Activated T-helper 2 cell treated with anti-CD3 and anti-CD28 coated beads, Interferon-gamma antibody, Interleukin-2, Interleukin-4, amounts not matched to agents 10 μg/mL and 5 μg/mL and 100 μg/mL, durations not matched to agents 14 hours and 24 hours and 36 hours (primary cell): ENCODE results near the gene AJAP1. TPM values are rescaled to one million over a fixed set of nuclear protein-coding genes. Genes with fewer than 3 reads are reported as not detected.

Experiments
- DNase-seq: peaks from one replicate; pipeline ENCODE4 v3.0.0; 2021; ENCODE audit warnings: low spot score
- H3K27ac Mint-ChIP-seq: one replicate; pipeline ENCODE4 v1.8.0; 2021; ENCODE audit warnings: mixed read lengths
- H3K27me3 Mint-ChIP-seq: one replicate; pipeline ENCODE4 v1.8.0; 2021; ENCODE audit warnings: low read depth, mixed read lengths
- H3K36me3 Mint-ChIP-seq: one replicate; pipeline ENCODE4 v1.8.0; 2021; ENCODE audit warnings: low read depth, mixed read lengths
- H3K4me1 Mint-ChIP-seq: one replicate; pipeline ENCODE4 v1.8.0; 2021; ENCODE audit warnings: low read depth, mixed read lengths
- H3K4me3 Mint-ChIP-seq: one replicate; pipeline ENCODE4 v1.8.0; 2021; ENCODE audit warnings: low read depth, mild to moderate bottlenecking, moderate library complexity, mixed read lengths
- H3K9me3 Mint-ChIP-seq: one replicate; pipeline ENCODE4 v1.8.0; 2021; ENCODE audit warnings: mixed read lengths
- intact Hi-C: fragments of 100-400 bp; cut with micrococcal nuclease; formaldehyde crosslinking; loops from one replicate; pipeline ENCODE4 v1.15.1; 2023
- total RNA-seq: library from RNA; stranded (reverse); gene quantifications from 2 replicates; pipeline ENCODE4 v1.2.3, GENCODE V29; 2022

AJAP1 gene
- total RNA-seq, 1 donor from 2014 or later: not detected

DNA sequence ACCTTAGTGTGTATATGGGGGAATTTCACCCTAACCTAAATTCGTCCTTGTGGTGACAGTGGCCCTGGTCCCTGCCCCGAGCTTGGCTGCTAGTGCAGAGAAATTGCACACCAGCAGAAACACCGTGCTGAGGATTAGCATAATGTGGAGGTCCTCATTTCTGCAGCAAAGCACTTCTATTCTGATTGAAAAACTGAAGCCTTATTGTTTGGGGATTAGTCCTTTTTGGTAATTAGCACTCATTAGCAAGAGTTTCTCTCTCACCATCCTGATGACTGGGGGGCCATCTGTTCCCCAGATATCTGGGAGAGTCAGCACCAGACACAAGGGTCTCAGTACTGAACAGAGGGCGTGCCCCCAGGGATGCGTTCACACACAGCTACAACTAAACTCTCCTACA lies 55.2 kb downstream of the AJAP1 start:
- no peak for DNase-seq
- no peaks in the 10 kb centered on the region for H3K4me1 Mint-ChIP-seq
- no peak overlapping the region for H3K27ac Mint-ChIP-seq
- no peaks in the 10 kb centered on the region for H3K9me3 Mint-ChIP-seq
- intact Hi-C loops: no loop called here
- no peaks in the 10 kb centered on the region for H3K36me3 Mint-ChIP-seq
- H3K27me3 Mint-ChIP-seq: peaks cover 17% of the 10 kb centered on the region
- no peak overlapping the region for H3K4me3 Mint-ChIP-seq

DNA sequence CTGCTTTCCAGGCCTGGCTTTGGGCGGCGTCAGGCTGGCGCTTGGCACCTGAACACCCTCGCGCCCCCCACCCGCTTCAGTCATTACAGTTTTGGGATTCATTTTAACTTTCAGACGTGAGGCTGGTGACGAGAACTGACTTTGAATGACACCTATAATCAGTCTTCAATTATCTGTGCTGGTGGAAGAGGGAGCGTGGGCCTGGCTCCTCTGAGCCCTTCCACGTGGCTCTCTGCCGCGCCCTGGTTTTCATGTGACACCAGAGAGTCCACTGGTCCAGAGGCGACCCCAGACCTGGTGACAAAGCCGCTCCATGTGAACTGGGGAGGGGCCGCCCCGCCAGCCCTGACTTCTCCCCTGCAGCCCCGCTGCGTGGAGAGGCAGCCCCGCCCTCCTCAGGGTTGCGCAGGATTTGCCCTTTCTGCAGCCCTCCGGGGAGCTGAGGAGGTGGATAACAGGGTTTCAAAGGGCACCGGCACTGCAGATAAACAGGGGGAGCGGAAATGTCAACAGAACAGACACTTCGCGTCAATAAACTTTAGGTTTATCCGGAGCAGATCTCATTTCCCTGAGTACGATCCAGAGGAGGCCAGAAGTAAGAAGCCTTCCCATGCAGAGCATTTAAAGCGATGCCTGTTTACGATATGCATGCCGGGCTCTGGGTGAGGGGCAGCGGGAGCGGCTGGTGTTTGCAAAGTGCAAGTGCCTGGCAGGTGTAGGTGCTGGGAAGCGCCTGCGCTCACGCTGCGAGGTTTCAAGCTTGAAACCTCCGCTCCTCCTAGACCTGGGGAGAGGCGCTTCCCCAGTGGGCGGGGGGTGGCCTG lies 56.4 kb downstream of the AJAP1 start:
- no peaks in the 10 kb centered on the region for H3K4me1 Mint-ChIP-seq
- no peak for DNase-seq
- no peak overlapping the region for H3K27ac Mint-ChIP-seq
- no peak overlapping the region for H3K4me3 Mint-ChIP-seq
- intact Hi-C loops: no loop called here
- peaks cover 17% of the 10 kb centered on the region for H3K27me3 Mint-ChIP-seq
- H3K36me3 Mint-ChIP-seq: no peaks in the 10 kb centered on the region
- no peaks in the 10 kb centered on the region for H3K9me3 Mint-ChIP-seq

DNA sequence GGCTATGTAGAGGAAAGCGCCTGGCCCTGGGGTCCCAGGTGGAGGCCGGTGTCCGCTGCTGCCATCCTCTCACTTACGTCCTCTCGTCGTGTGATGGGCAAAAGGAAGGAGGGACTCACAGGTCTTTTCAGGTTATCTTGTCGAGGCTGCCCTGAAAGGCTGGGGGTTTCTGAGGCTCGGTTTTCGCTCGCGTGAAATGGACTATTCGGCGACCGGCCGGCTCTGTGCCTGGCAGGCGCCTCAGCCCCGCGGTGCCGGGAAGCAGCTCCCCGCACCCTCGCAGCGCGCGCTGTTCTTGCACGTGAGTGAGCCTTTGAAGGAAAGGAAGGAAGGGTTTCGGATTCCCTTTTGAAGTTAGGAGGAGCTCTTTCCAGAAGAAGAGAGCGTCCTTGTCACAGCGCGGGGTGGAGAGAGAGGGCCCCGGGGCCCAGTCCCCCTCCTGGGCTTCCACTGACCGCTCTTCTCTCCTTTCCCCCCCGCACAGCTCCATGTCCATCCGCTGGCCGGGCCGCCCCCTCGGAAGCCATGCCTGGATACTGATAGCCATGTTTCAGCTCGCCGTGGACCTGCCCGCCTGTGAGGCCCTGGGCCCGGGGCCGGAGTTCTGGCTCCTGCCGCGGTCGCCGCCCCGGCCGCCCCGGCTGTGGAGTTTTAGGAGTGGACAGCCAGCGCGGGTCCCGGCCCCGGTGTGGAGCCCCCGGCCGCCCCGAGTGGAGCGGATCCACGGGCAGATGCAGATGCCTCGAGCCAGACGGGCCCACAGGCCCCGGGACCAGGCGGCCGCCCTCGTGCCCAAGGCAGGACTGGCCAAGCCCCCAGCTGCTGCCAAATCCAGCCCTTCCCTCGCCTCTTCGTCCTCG lies 57.2 kb downstream of the AJAP1 start:
- Mint-ChIP-seq H3K9me3 (peaks cover 5% of the 10 kb centered on the region), H3K36me3 (no peaks in the 10 kb centered on the region), H3K4me1 (no peaks in the 10 kb centered on the region), H3K4me3 (no peak overlapping the region), H3K27me3 (peaks cover 17% of the 10 kb centered on the region), H3K27ac (no peak overlapping the region)
- intact Hi-C loops: no loop called here
- no peak for DNase-seq

DNA sequence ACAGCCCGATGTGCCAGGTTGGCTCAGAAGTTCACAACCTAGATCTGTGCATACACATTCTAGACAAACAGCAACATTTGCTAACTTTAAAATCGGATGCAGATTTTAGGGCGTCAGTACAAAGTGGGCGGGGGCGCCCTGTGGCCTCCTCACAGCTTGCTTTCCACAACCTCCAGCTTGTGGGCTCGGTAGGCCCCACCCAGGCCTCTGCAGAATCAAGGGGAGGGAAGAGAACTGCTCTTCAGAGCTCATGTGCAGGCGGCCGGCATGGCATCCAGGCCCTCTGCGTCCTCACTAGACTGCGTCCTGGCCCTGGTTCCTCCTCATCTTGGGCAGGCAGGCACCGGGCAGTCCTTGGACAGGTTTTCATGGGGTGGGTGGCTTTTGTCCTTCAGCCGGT lies 59.3 kb downstream of the AJAP1 start:
- H3K9me3 Mint-ChIP-seq: peaks cover 5% of the 10 kb centered on the region

DNA sequence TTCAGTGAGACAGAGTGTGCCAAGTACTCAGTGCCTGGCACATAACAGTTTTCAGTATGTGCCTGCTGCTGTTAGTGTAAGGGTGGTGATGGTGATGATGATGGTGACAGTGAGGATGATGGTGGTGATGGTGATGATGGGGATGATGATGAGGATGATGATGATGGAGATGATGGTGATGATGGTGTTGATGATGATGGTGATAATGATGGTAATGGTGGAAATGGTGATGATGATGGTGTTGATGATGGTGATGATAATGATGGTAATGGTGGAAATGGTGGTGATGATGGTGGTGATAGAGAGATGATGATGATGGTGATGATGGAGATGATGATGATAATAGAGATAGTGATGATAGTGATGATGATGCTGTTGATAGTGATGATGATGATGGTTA lies 62.0 kb downstream of the AJAP1 start:
- H3K27me3 Mint-ChIP-seq: peaks cover 2% of the 10 kb centered on the region
- H3K27ac Mint-ChIP-seq: no peak overlapping the region

More for the DNA sequence above, 59.3 kb downstream of the AJAP1 start:
- intact Hi-C loops: no loop called here
- no peak overlapping the region for H3K27ac Mint-ChIP-seq
- H3K4me3 Mint-ChIP-seq: no peak overlapping the region
- peaks cover 17% of the 10 kb centered on the region for H3K27me3 Mint-ChIP-seq
- H3K36me3 Mint-ChIP-seq: no peaks in the 10 kb centered on the region
- DNase-seq: no peak
- no peaks in the 10 kb centered on the region for H3K4me1 Mint-ChIP-seq

DNA sequence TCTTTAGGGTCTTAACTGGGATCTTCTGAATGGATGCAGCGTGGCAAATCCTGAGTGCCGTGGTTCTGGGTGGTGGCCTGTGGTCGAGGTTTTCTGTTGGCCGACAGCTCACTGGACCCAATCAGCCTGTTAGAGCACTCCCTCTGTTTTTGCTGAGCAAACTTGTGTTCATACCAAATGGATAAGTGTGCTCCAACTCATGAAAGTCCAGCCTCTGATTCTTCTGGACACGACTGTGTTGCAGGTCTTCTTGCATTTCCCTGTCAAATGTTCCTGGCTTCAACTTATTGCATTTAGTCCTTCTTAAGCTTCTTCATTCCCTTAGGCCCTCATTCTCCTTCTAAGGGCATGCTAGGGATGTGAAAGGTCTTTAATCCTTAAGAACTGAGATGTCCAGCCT lies 63.7 kb downstream of the AJAP1 start:
- Mint-ChIP-seq H3K27ac (no peak overlapping the region), H3K27me3 (no peaks in the 10 kb centered on the region), H3K36me3 (no peaks in the 10 kb centered on the region), H3K4me3 (no peak overlapping the region), H3K4me1 (no peaks in the 10 kb centered on the region), H3K9me3 (peaks cover 5% of the 10 kb centered on the region)
- DNase-seq: no peak
- intact Hi-C loops: no loop called here

More for the DNA sequence above, 62.0 kb downstream of the AJAP1 start:
- no peaks in the 10 kb centered on the region for H3K36me3 Mint-ChIP-seq
- intact Hi-C loops: no loop called here
- peaks cover 5% of the 10 kb centered on the region for H3K9me3 Mint-ChIP-seq
- no peak overlapping the region for H3K4me3 Mint-ChIP-seq
- no peaks in the 10 kb centered on the region for H3K4me1 Mint-ChIP-seq
- no peak for DNase-seq

DNA sequence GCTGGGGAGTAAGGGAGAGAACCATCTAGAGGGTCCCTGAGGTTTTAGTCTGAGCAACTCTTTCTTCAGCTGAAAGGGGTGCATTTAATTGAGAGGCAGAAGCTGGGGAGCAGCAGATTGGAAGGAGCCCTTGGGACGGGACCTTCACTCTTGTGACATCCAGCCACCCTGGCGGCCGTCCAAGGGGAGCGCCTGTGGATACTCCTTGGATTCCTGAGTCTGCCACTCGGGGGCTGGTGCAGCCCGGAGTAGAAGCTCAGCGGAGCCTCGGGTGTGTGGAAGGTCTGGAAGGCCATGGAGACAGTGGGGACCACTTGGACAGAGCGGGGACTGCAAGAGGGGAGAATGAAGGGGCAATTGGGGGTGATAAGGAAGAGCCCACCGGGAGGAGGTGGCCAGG lies 68.7 kb downstream of the AJAP1 start:
- Mint-ChIP-seq H3K4me3 (no peak overlapping the region), H3K27me3 (no peaks in the 10 kb centered on the region), H3K4me1 (no peaks in the 10 kb centered on the region), H3K9me3 (no peaks in the 10 kb centered on the region), H3K27ac (no peak overlapping the region), H3K36me3 (no peaks in the 10 kb centered on the region)
- DNase-seq: no peak
- intact Hi-C loops: no loop called here

DNA sequence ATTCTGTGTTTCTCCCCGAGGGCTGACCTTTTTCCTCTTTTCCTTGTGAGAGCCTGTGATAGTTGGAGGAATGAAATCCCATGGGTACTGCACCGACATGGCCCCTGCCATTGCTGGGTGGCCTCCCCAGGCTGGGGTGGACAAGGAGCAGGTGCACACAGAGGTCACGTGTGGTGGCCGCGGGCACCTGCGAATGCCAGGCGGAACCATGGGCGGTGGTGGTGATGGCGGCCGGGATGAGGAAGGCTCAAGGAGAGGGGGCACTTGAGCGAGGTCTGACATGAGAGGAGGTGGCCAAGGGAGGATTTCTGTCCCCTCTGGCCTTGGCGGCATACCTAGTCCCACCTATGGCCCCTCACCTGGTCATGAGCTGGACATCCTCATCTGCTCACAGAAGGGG lies 69.6 kb downstream of the AJAP1 start:
- Mint-ChIP-seq H3K9me3 (no peaks in the 10 kb centered on the region), H3K27ac (no peak overlapping the region), H3K27me3 (no peaks in the 10 kb centered on the region), H3K4me1 (no peaks in the 10 kb centered on the region), H3K4me3 (no peak overlapping the region), H3K36me3 (no peaks in the 10 kb centered on the region)
- no peak for DNase-seq
- intact Hi-C loops: no loop called here

DNA sequence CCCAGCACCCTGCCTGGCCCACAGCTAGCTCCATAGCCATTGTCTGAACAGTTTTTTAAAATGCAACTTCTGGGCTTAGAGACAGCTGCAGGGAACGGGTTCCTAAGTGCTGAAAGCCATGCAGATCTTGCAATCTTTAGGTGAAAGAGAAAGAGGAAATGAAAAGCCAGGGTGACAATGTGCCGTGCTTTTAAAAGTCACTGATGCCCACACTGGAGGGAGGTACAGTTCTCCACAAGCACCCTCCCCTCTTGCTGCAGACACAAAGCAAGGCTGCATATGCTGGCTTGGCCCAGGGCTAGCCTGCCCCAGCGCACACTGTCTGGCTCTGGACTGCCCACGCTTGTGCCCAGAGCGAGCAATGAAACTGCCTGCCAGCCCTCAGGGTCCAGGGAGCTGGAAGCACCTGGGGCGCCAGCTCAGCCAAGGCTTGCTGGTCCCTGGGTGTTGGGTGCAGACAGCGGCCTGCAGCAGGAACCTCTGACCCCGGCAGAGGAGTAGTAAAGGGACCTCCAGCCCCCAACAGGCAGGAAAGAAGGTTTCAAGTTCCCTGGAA lies 70.4 kb downstream of the AJAP1 start:
- Mint-ChIP-seq H3K27ac (no peak overlapping the region), H3K36me3 (no peaks in the 10 kb centered on the region), H3K4me1 (no peaks in the 10 kb centered on the region), H3K27me3 (no peaks in the 10 kb centered on the region), H3K4me3 (no peak overlapping the region), H3K9me3 (no peaks in the 10 kb centered on the region)
- no peak for DNase-seq
- intact Hi-C loops: no loop called here

DNA sequence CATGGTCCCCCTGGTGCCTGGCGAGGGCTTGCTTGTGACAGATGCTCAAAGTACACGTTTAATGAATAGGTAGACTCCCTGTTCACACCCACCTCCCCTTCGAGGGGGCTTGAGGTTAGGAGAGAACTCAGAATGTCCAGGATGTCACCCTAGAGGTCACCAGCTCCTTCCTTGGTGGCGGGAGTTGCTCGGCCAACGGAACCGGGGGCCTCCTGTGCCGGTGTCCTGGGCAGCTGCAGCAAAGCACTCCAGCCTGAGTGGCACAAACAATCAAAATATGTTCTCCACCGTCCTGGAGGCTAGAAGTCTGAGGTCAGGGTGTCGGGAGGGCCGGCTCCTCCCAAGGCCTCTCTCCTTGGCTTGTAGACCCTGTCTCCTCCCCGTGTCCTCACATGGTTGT lies 71.0 kb downstream of the AJAP1 start:
- intact Hi-C loops: no loop called here
- no peak overlapping the region for H3K4me3 Mint-ChIP-seq
- no peak for DNase-seq
- no peaks in the 10 kb centered on the region for H3K4me1 Mint-ChIP-seq
- no peak overlapping the region for H3K27ac Mint-ChIP-seq
- no peaks in the 10 kb centered on the region for H3K9me3 Mint-ChIP-seq
- no peaks in the 10 kb centered on the region for H3K36me3 Mint-ChIP-seq
- H3K27me3 Mint-ChIP-seq: no peaks in the 10 kb centered on the region

DNA sequence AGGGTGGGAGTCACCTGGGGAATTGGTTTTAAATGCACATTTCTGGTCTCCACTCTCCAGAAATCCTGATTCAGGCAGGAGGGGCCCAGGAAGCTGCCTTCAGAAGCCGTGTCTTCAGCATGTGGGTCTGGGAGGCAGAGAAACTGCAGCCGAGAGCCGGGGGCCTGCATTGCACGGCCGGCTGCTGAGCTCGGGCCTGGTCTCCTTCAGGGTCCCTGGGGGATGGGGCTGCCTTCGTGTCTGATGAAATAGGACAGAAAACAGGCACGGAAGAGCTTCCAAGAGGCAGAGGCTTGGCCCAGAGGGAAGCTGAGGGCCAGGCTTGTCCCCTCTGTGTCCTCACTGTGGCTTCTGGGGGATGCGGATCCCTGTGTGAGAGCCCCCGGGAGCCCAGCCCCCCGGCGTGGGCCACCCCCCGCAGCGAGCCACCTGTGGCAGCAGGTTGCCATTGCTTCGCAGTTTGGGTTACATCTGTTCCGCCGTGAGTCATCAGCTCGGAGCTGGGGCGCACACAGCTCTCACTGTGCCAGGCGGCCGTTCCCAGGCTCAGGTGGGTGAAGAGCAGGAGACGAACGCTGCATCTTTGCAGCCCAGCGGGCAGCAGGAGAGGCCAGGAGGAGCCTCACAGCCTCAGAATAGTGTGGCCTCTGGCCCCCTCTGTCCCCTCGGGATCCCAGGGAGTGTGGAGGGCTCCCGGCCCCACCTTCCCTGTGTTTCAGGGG lies 72.4 kb downstream of the AJAP1 start:
- Mint-ChIP-seq H3K36me3 (no peaks in the 10 kb centered on the region), H3K27me3 (no peaks in the 10 kb centered on the region), H3K9me3 (no peaks in the 10 kb centered on the region), H3K4me1 (no peaks in the 10 kb centered on the region), H3K4me3 (no peak overlapping the region), H3K27ac (no peak overlapping the region)
- no peak for DNase-seq
- intact Hi-C loops: no loop called here

DNA sequence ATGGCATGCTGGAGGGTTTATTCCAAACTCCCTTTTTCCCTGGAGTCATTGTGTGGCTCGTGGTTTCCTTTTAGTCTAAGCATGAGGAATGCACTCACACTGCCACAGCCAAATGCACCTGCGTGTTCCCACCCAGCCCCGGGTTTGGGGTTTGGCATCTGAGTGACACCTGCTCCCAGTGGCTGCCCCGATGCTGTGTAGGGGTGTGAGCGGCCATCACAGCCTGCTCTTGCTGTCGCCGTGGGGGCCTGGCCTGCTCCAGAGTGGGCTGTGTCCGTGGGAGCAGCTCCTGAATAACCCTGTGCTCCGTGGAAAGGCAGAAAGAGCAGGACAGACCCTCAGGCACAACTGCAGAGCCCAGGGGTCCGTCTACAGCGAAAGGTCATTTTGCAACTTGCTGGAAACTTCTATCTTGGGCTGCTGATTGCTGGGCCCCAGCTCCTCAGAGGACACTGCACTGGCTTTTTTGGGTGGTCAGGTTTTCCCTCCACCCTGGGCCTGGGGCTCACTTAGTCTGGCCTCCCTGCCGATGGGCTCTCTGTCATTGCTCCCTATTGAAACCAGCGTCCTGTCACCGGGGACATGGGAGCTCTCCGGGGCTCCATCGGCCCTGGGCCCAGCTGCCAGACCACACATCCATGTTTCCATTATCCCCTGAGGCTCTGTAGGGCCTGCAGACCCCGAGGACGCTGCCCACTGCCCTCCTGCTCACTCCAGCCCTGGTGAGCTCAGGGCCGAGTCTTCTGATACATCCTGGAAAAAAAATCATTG lies 74.1 kb downstream of the AJAP1 start:
- H3K36me3 Mint-ChIP-seq: no peaks in the 10 kb centered on the region
- intact Hi-C loops: no loop called here
- DNase-seq: no peak
- H3K4me3 Mint-ChIP-seq: no peak overlapping the region
- H3K27ac Mint-ChIP-seq: no peak overlapping the region
- no peaks in the 10 kb centered on the region for H3K27me3 Mint-ChIP-seq
- H3K9me3 Mint-ChIP-seq: no peaks in the 10 kb centered on the region
- H3K4me1 Mint-ChIP-seq: no peaks in the 10 kb centered on the region
